NB4 (cell line): ENCODE data around the gene PPCDC.
"Not testable (repeated sequence)": the region's sequence is repeated elsewhere in the genome, so short reads cannot be mapped to it uniquely, and the experiment has no call there.

Experiments used
- CTCF ChIP-seq: IDR thresholded peaks from one replicate; pipeline ENCODE4 v1.5.1; 2012; ENCODE audit warnings: low read depth, low read length
- MAX ChIP-seq: IDR thresholded peaks from 2 replicates; pipeline ENCODE4 v1.6.1; 2011; ENCODE audit warnings: low read depth, low read length
- MYC ChIP-seq: IDR thresholded peaks from 2 replicates; pipeline ENCODE4 v1.6.1; 2011; ENCODE audit warnings: low read depth, low read length
- POLR2A ChIP-seq: IDR thresholded peaks from 2 replicates; pipeline ENCODE4 v1.6.1; 2011; ENCODE audit warnings: mild to moderate bottlenecking; ENCODE audit not compliant: insufficient read length; ENCODE audit errors: extremely low read depth

- not testable (repeated sequence) for TF ChIP-seq CTCF, POLR2A, MYC, MAX
Measured at GRCh38 chr15:75094961-75095478, 71.6 kb downstream of the PPCDC start.
